GM12878 (cell line): ENCODE results near the gene IPCEF1. TPM values are rescaled to one million over a fixed set of nuclear protein-coding genes. Genes with fewer than 3 reads are reported as not detected.
A peak's percentile ranks its signal among the peaks of the same experiment; 100 is the strongest.

Source experiments
- ATAC-seq: fragments of 200-7000 bp; cut with Tn5 transposase; 3 replicates; pipeline ENCODE4 v1.9.1; 2020; ENCODE audit warnings: mild to moderate bottlenecking, moderate library complexity
- BruUV-seq: library from RNA; stranded (reverse); fragments of 400-500 nt; replicated peaks from 2 replicates; lab custom pipeline; 2021; lab: Mats Ljungman, UMichigan
- CTCF ChIA-PET: fragments of 300-600 bp; sonication (Branson Sonifier 250); formaldehyde crosslinking; extraction: SDS; loops from one replicate; lab custom pipeline; 2021; ENCODE audit warnings: inconsistent platforms; lab: Yijun Ruan, JAX
- POLR2A ChIA-PET: fragments of 350-600 bp; formaldehyde crosslinking; extraction: SDS; loops from one replicate; lab custom pipeline; 2021; ENCODE audit warnings: inconsistent platforms; lab: Charles Lee
- RAD21 ChIA-PET: fragments of 300-600 bp; sonication (Branson Sonifier 250); formaldehyde crosslinking; loops from one replicate; lab custom pipeline; 2023; ENCODE audit warnings: antibody characterized with exemption; ENCODE audit not compliant: unreplicated experiment; lab: Charles Lee
- SMC1A ChIA-PET: fragments of 300-600 bp; sonication (Branson Sonifier 250); formaldehyde crosslinking; loops from one replicate; lab custom pipeline; 2023; ENCODE audit not compliant: unreplicated experiment, uncharacterized antibody; lab: Charles Lee
- DNase-seq: peaks from one replicate; pipeline ENCODE4 v3.0.0-alpha.2; 2011; ENCODE audit warnings: low read depth, low spot score
- FAIRE-seq: peaks from 3 replicates; lab custom pipeline; 2011; peaks lifted over from hg19 to GRCh38; lab: Jason Lieb, UNC
- H2AFZ ChIP-seq: 2 replicates; pipeline ENCODE4 v1.6.0; 2011; ENCODE audit warnings: low read depth, low read length, control low read depth; ENCODE audit not compliant: control insufficient read depth
- H3K27ac ChIP-seq: 2 replicates; pipeline ENCODE4 v1.5.1; 2011; ENCODE audit warnings: control low read depth; ENCODE audit not compliant: control insufficient read depth, insufficient read depth
- H3K27me3 ChIP-seq, 2 experiments: replicated peaks in 1 of 2; 2 replicates each; pipeline versions ENCODE4 v1.6.0 to v1.6.1; 2011; ENCODE audit warnings: low read length in 1 of 2; ENCODE audit not compliant: control insufficient read depth in 2 of 2, insufficient read depth in 2 of 2
- H3K36me3 ChIP-seq, 2 experiments: 2 replicates each; pipeline ENCODE4 v1.5.1; 2011; ENCODE audit warnings: low read length in 1 of 2; ENCODE audit not compliant: control insufficient read depth in 2 of 2, insufficient read depth in 2 of 2
- H3K4me1 ChIP-seq: 2 replicates; pipeline ENCODE4 v1.6.1; 2011; ENCODE audit warnings: mild to moderate bottlenecking, low read length, moderate library complexity, mixed read lengths; ENCODE audit not compliant: control insufficient read depth, insufficient read depth
- H3K4me2 ChIP-seq: 2 replicates; pipeline ENCODE4 v1.6.0; 2011; ENCODE audit warnings: control low read depth; ENCODE audit not compliant: control insufficient read depth, insufficient read depth
- H3K4me3 ChIP-seq: fragments of 200-600 bp; sonication (generic); 2 replicates; pipeline ENCODE4 v1.5.1; 2016
- H3K79me2 ChIP-seq: 2 replicates; pipeline ENCODE4 v1.6.0; 2011; ENCODE audit warnings: low read length; ENCODE audit not compliant: control insufficient read depth, insufficient read depth
- H3K9ac ChIP-seq: 2 replicates; pipeline ENCODE4 v1.8.0; 2011; ENCODE audit warnings: low read length, control low read depth, mixed read lengths; ENCODE audit not compliant: control insufficient read depth, insufficient read depth
- H3K9me3 ChIP-seq: replicated peaks from 3 replicates; pipeline ENCODE4 v1.5.1; 2011; ENCODE audit warnings: mild to moderate bottlenecking, low read length; ENCODE audit not compliant: control insufficient read depth, insufficient read depth
- H4K20me1 ChIP-seq: 2 replicates; pipeline ENCODE4 v1.6.0; 2011; ENCODE audit not compliant: control insufficient read depth, insufficient read depth
- BCL3 ChIP-seq: IDR thresholded peaks from 2 replicates; pipeline ENCODE4 v1.6.1; 2011; ENCODE audit warnings: borderline replicate concordance, low read depth, mild to moderate bottlenecking, moderate library complexity, low read length; ENCODE audit not compliant: insufficient read depth, poor library complexity, severe bottlenecking
- BRCA1 ChIP-seq: IDR thresholded peaks from 2 replicates; pipeline ENCODE4 v1.6.1; 2011; ENCODE audit warnings: low read depth, low read length, improper control_type of control experiment
- ETV6 ChIP-seq, 2 experiments: fragments of 450-650 bp in 1 of 2; IDR thresholded peaks in 1 of 2; conservative IDR thresholded peaks in 1 of 2; 2 replicates each; pipeline ENCODE4 v1.6.1; 2014; ENCODE audit warnings: antibody characterized with exemption in 1 of 2, borderline replicate concordance in 1 of 2, low read depth in 1 of 2, mild to moderate bottlenecking in 1 of 2, moderate library complexity in 1 of 2
- HDAC2 ChIP-seq: fragments of 200-600 bp; sonication (generic); IDR thresholded peaks from 2 replicates; pipeline ENCODE4 v1.6.1; 2017
- KDM1A ChIP-seq: fragments of 200-600 bp; sonication (generic); IDR thresholded peaks from 2 replicates; pipeline ENCODE4 v1.6.1; 2016; ENCODE audit warnings: borderline replicate concordance
- MXI1 ChIP-seq: fragments of 150-350 bp; IDR thresholded peaks from 2 replicates; pipeline ENCODE4 v1.6.1; 2011; ENCODE audit warnings: low read depth, mild to moderate bottlenecking, inconsistent platforms, low read length, improper control_type of control experiment
- NFYB ChIP-seq: IDR thresholded peaks from 2 replicates; pipeline ENCODE4 v1.6.1; 2011; ENCODE audit warnings: low read depth, mild to moderate bottlenecking, low read length, improper control_type of control experiment, moderate library complexity; ENCODE audit not compliant: insufficient read depth
- PAX5 ChIP-seq: IDR thresholded peaks from 2 replicates; pipeline ENCODE4 v1.6.1; 2011; ENCODE audit warnings: low read depth, low read length, borderline replicate concordance
- REST ChIP-seq: IDR thresholded peaks from 2 replicates; pipeline ENCODE4 v1.6.1; 2012; ENCODE audit warnings: mild to moderate bottlenecking, low read depth, low read length
- SP1 ChIP-seq: IDR thresholded peaks from one replicate; pipeline ENCODE4 v1.6.1; 2011; ENCODE audit warnings: low read depth, low read length
- STAT1 ChIP-seq: fragments of 450-650 bp; conservative IDR thresholded peaks from 2 replicates; pipeline ENCODE4 v1.6.1; 2014; ENCODE audit warnings: antibody characterized with exemption, mild to moderate bottlenecking
- STAT3 ChIP-seq: IDR thresholded peaks from 2 replicates; pipeline ENCODE4 v1.6.1; 2011; ENCODE audit warnings: low read depth, low read length, improper control_type of control experiment
- USF1 ChIP-seq: IDR thresholded peaks from 2 replicates; pipeline ENCODE4 v1.6.1; 2011; ENCODE audit warnings: borderline replicate concordance, low read depth, mild to moderate bottlenecking, moderate library complexity, mixed read lengths, low read length; ENCODE audit not compliant: insufficient read depth; ENCODE audit errors: extremely low read length
- WGBS: methylation state at CpG from one replicate; pipeline ENCODE4 v1.1.6; 2016; ENCODE audit warnings: low lambda C conversion rate; ENCODE audit not compliant: insufficient replicate concordance, insufficient coverage; ENCODE audit errors: missing lambda C conversion rate; 5-methylcytosine and 5-hydroxymethylcytosine counted together
- in situ Hi-C: fragments of 300-500 bp; cut with MboI; formaldehyde crosslinking; loops from 9 replicates; pipeline ENCODE4 v1.14.3; 2018; ENCODE audit warnings: mixed read lengths
- intact Hi-C: fragments of 100-400 bp; cut with micrococcal nuclease; formaldehyde crosslinking; loops from one replicate; pipeline ENCODE4 v1.14.2; 2022; ENCODE audit not compliant: unreplicated experiment
- polyA plus RNA-seq, 11 experiments: library from polyadenylated mRNA; depleted of rRNA in 4 of 11; unstranded in 6 of 11; stranded (reverse) in 5 of 11; fragments of >200 nt; fragmentation: Nextera tagmentation in 4 of 11; fragmentation: Illumina TruSeq in 1 of 11; extraction: Ambion mirVana in 4 of 11; extraction: Trizol in 1 of 11; gene quantifications; 1 replicate in 1 of 11; 2 replicates in 10 of 11; pipeline versions ENCODE4 v1.2.1 to v1.2.3, GENCODE V29; 2011 to 2016; ENCODE audit warnings: inconsistent platforms in 2 of 11, missing spikeins in 2 of 11, low read depth in 1 of 11
- total RNA-seq, 4 experiments: library from RNA; depleted of rRNA in 3 of 4; stranded (reverse); fragments of >200 nt in 3 of 4; fragmentation: Illumina TruSeq in 1 of 4; extraction: Trizol in 1 of 4; gene quantifications; 2 replicates each; pipeline versions ENCODE4 v1.2.1 to v1.2.3, GENCODE V29; 2013 to 2021

IPCEF1 gene
- total and polyA plus RNA-seq, 10 of the 15 experiments (the other 5 are each of a cell fraction or from before 2014, with no cell fraction given) = 1.3 to 137 (median 4.2) TPM

- H3K79me2 ChIP-seq = peaks cover 2% of the 10 kb centered on the region
- ChIA-PET CTCF (interaction anchor here (0.7 to 6.6 kb wide), 41 partner anchors 11 to 1047 kb away, joined by 3 to 110 read pairs (median 6); no protein-coding TSS in a partner anchor), SMC1A (interaction anchor here (0.7 to 9.1 kb wide), 28 partner anchors 9 to 766 kb away, joined by 3 to 258 read pairs (median 6); partner anchors contain the start of gene IPCEF1), POLR2A (interaction anchor here (0.7 to 1.3 kb wide), 3 partner anchors 26 to 124 kb away, joined by 3 to 4 read pairs (median 4); no protein-coding TSS in a partner anchor), RAD21 (interaction anchor here (1.0 to 5.9 kb wide), 23 partner anchors 8 to 314 kb away, joined by 3 to 70 read pairs (median 6); no protein-coding TSS in a partner anchor)
- H3K27ac ChIP-seq = no peak overlapping the region
- H4K20me1 ChIP-seq = no peaks in the 10 kb centered on the region
- BruUV-seq = no TSS peak
- intact Hi-C loops (loop anchor here (1.0 to 10.0 kb wide), 5 partner anchors 31 to 387 kb away; no protein-coding TSS in a partner anchor), in situ Hi-C loops (loop anchor here (5.0 kb wide), 1 partner anchor 120 kb away; no protein-coding TSS in a partner anchor)
- H3K4me1 ChIP-seq = peaks cover 7% of the 10 kb centered on the region
- no peak overlapping the region for H3K4me2 ChIP-seq
- DNase-seq (no peak), FAIRE-seq (no peak), ATAC-seq (peak; percentile 11; the same call in 2 of the 3 replicates)
- H3K4me3 ChIP-seq = no peak overlapping the region
- no peak for TF ChIP-seq BCL3
- no peak for TF ChIP-seq MXI1
- TF ChIP-seq STAT1 = no peak
- no peak for TF ChIP-seq REST
- TF ChIP-seq USF1 = no peak
- TF ChIP-seq STAT3 = no peak
- no peak for TF ChIP-seq SP1
- TF ChIP-seq NFYB = no peak
- no peak for TF ChIP-seq PAX5
- TF ChIP-seq HDAC2 = no peak
- no peak for TF ChIP-seq BRCA1
- TF ChIP-seq KDM1A = no peak
- TF ChIP-seq ETV6 (conservative IDR thresholded peaks at IDR 0.05 in 1 of 2, IDR thresholded peaks at IDR 0.05 in 1 of 2; ENCODE audit: borderline replicate concordance in 1 of 2, low read depth in 1 of 2) = no peak
- H3K9me3 ChIP-seq = no peaks in the 10 kb centered on the region; the same call in 2 of the 3 replicates
- no peak overlapping the region for H3K9ac ChIP-seq
- H2AFZ ChIP-seq = no peak overlapping the region
- H3K27me3 ChIP-seq = no peaks in the 10 kb centered on the region
- WGBS = 31% methylated on average over 7 of the region's 7 CpGs
- no peaks in the 10 kb centered on the region for H3K36me3 ChIP-seq
Observed at GRCh38 chr6:154277629-154278017, 79.0 kb downstream of the IPCEF1 start.
